ENCODE results near the gene TINAGL1.

DNA sequence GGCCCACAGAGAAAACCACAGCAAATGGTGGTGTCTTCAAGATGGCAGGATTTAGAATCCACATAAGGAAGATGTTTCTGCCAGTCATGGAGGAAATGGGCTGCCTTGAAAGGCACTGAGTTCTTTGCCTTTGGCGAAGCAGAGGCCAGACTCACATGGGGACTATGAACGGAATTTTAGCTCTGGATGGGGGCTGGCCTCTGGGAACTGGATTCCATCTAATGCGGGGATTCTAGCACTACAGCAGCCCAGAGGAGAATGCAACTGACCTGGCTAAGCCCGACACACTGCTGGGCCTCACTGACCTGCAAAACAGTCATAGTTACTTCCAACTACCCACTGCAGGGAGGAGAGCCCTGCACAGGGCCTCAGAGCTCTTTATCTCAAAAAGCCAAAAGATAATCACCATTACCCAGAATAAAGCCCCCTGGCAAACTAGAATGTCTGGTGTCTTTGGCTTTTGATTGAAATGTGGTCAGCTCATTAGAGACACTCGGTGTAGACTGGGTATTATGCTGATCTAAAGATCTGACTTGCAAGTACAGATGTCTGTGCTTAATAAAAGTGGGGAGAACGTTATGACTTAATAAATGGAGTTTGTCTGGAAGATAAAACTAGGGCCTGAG is 52.7 kb downstream of the TINAGL1 start:
- TF ChIP-seq POLR2A (IDR thresholded peaks at IDR 0.05): no peak
- TF ChIP-seq, protein P1, sequence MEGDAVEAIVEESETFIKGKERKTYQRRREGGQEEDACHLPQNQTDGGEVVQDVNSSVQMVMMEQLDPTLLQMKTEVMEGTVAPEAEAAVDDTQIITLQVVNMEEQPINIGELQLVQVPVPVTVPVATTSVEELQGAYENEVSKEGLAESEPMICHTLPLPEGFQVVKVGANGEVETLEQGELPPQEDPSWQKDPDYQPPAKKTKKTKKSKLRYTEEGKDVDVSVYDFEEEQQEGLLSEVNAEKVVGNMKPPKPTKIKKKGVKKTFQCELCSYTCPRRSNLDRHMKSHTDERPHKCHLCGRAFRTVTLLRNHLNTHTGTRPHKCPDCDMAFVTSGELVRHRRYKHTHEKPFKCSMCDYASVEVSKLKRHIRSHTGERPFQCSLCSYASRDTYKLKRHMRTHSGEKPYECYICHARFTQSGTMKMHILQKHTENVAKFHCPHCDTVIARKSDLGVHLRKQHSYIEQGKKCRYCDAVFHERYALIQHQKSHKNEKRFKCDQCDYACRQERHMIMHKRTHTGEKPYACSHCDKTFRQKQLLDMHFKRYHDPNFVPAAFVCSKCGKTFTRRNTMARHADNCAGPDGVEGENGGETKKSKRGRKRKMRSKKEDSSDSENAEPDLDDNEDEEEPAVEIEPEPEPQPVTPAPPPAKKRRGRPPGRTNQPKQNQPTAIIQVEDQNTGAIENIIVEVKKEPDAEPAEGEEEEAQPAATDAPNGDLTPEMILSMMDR (IDR thresholded peaks at IDR 0.05): no peak

Measured in gastroesophageal sphincter (tissue), 3 donors.